HEK293T (cell line): ENCODE results near the gene YES1.

ENCODE experiments used
- CTBP1 ChIP-seq: fragments of 450-650 bp; IDR thresholded peaks from 2 replicates; pipeline ENCODE4 v1.6.1; 2016; ENCODE audit warnings: borderline replicate concordance
- ELF4 ChIP-seq: fragments of 450-650 bp; IDR thresholded peaks from 2 replicates; pipeline ENCODE4 v1.6.1; 2017; ENCODE audit warnings: antibody characterized with exemption
- FOXK2 ChIP-seq: fragments of 450-650 bp; IDR thresholded peaks from 2 replicates; pipeline ENCODE4 v1.6.1; 2016; ENCODE audit warnings: mild to moderate bottlenecking
- FOXM1 ChIP-seq: fragments of 450-650 bp; IDR thresholded peaks from 2 replicates; pipeline ENCODE4 v1.6.1; 2017; ENCODE audit warnings: mild to moderate bottlenecking, borderline replicate concordance
- PKNOX1 ChIP-seq: fragments of 450-650 bp; IDR thresholded peaks from 2 replicates; pipeline ENCODE4 v1.6.1; 2016

DNA sequence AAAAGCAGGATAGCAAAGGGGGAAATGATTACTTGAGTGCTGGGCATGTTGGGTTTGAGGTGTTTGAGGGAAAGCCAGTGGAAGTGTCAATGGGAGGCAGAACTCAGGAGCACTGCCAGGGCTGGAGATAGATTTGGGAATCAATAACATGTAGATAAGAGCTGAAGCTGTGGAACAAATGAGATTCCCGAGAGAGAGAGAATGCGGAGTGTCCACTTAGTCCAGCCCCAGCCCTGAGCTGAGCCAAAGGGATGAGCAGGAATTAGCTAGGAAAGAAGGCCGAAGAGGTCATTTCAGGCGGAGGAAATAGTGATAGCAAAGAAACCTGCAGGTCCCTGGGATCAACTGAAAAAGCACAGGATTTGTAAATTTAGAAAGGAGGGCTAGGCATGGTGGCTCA, 21.2 kb upstream of the YES1 start:
- no peak for TF ChIP-seq FOXK2
- no peak for TF ChIP-seq PKNOX1
- no peak for TF ChIP-seq FOXM1
- TF ChIP-seq ELF4: no peak
- TF ChIP-seq CTBP1: no peak
